ENCODE measurements around the gene DMD.

- TF ChIP-seq CTCF (conservative IDR thresholded peaks at IDR 0.05) (no peak), ZFX (IDR thresholded peaks at IDR 0.05) (no peak)
Observed at GRCh38 chrX:31294475-31294874, 1916.9 kb downstream of the DMD start.

Measured in C4-2B (cell line).